ENCODE measurements around the gene ELOVL4. TPM values are rescaled to one million over a fixed set of nuclear protein-coding genes. Genes with fewer than 3 reads are reported as not detected.

ELOVL4 gene
- polyA plus RNA-seq, 1 donor (not counting 4 experiments of a cell fraction or from before 2014, with no cell fraction given) = 6.1 TPM

- Histone ChIP-seq H3K4me1 (ENCODE audit: control insufficient read depth, extremely low read depth, insufficient read depth, low read length) (no peaks in the 10 kb centered on the region), H3K9me3 (ENCODE audit: control insufficient read depth, low read depth, low read length) (no peaks in the 10 kb centered on the region), H3K4me3 (ENCODE audit: control insufficient read depth in 2 of 3, extremely low read depth in 1 of 3, insufficient read depth in 2 of 3, low read depth in 1 of 3, low read length in 3 of 3) (no peak overlapping the region), H2AFZ (ENCODE audit: control insufficient read depth, low read length) (no peak overlapping the region), H3K27me3 (ENCODE audit: control insufficient read depth, extremely low read depth, insufficient read depth, low read length) (no peaks in the 10 kb centered on the region), H3K4me2 (ENCODE audit: control insufficient read depth, extremely low read depth, insufficient read depth, low read depth, low read length) (no peak overlapping the region), H4K20me1 (ENCODE audit: control insufficient read depth, extremely low read depth, insufficient read depth, low read length) (no peaks in the 10 kb centered on the region), H3K9ac (ENCODE audit: control insufficient read depth, extremely low read depth, insufficient read depth, low read length) (no peak overlapping the region), H3K79me2 (ENCODE audit: control insufficient read depth, insufficient read depth, low read length) (no peaks in the 10 kb centered on the region), H3K9me1 (ENCODE audit: control insufficient read depth, extremely low read depth, insufficient read depth, low read length) (no peaks in the 10 kb centered on the region), H3K36me3 (ENCODE audit: control insufficient read depth in 2 of 2, extremely low read depth in 1 of 2, insufficient read depth in 2 of 2, low read length in 2 of 2) (no peaks in the 10 kb centered on the region), H3K27ac (ENCODE audit: control insufficient read depth, insufficient read depth, low read length) (no peak overlapping the region)
- no peak for TF ChIP-seq EZH2 (IDR thresholded peaks at IDR 0.05; ENCODE audit: low read length)
- TF ChIP-seq, protein P1, sequence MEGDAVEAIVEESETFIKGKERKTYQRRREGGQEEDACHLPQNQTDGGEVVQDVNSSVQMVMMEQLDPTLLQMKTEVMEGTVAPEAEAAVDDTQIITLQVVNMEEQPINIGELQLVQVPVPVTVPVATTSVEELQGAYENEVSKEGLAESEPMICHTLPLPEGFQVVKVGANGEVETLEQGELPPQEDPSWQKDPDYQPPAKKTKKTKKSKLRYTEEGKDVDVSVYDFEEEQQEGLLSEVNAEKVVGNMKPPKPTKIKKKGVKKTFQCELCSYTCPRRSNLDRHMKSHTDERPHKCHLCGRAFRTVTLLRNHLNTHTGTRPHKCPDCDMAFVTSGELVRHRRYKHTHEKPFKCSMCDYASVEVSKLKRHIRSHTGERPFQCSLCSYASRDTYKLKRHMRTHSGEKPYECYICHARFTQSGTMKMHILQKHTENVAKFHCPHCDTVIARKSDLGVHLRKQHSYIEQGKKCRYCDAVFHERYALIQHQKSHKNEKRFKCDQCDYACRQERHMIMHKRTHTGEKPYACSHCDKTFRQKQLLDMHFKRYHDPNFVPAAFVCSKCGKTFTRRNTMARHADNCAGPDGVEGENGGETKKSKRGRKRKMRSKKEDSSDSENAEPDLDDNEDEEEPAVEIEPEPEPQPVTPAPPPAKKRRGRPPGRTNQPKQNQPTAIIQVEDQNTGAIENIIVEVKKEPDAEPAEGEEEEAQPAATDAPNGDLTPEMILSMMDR (optimal IDR thresholded peaks at IDR 0.05 in 1 of 3, IDR thresholded peaks at IDR 0.05 in 1 of 3, conservative IDR thresholded peaks at IDR 0.05 in 1 of 3; ENCODE audit: extremely low read depth in 1 of 3, insufficient read depth in 2 of 3, low read length in 3 of 3) = no peak
- DNase-seq (ENCODE audit: low read depth, low spot score) = no peak
- FAIRE-seq = peak; percentile 51
- dilution Hi-C loops (cut with MboI; ENCODE audit: extremely low pct_ligation_motif_present, low sequenced_read_pairs) = no loop called here
Observed at GRCh38 chr6:79913369-79913768, 34.0 kb downstream of the ELOVL4 start.

DNA sequence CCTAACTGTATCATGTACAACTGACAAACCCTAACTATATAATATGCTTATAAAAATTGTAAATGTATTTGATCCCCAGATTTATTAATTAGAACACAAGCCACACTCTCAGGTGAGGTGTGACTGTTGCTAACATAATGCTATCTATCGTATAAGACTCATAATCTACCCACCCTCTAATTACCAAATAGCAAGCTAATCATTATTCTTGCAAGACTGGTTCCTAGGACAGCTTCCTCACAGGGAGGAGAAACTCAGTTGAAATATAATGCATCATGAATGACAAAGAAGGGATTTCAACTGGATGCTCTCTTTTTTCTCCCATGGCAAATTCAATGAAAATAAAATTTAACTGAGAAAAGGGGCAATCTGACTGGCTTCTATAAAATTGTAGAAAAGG lies 35.4 kb downstream of the ELOVL4 start:
- no peaks in the 10 kb centered on the region for H3K9me3 ChIP-seq (ENCODE audit: control insufficient read depth, low read depth, low read length)
- dilution Hi-C loops (cut with MboI; ENCODE audit: extremely low pct_ligation_motif_present, low sequenced_read_pairs) = no loop called here
- no peak overlapping the region for H3K27ac ChIP-seq (ENCODE audit: control insufficient read depth, insufficient read depth, low read length)
- no peaks in the 10 kb centered on the region for H3K79me2 ChIP-seq (ENCODE audit: control insufficient read depth, insufficient read depth, low read length)
- H3K9ac ChIP-seq (ENCODE audit: control insufficient read depth, extremely low read depth, insufficient read depth, low read length) = no peak overlapping the region
- FAIRE-seq = no peak
- no peak for DNase-seq (ENCODE audit: low read depth, low spot score)
- H3K4me2 ChIP-seq (ENCODE audit: control insufficient read depth, extremely low read depth, insufficient read depth, low read depth, low read length) = no peak overlapping the region
- H3K27me3 ChIP-seq (ENCODE audit: control insufficient read depth, extremely low read depth, insufficient read depth, low read length) = no peaks in the 10 kb centered on the region
- H3K4me1 ChIP-seq (ENCODE audit: control insufficient read depth, extremely low read depth, insufficient read depth, low read length) = no peaks in the 10 kb centered on the region
- H4K20me1 ChIP-seq (ENCODE audit: control insufficient read depth, extremely low read depth, insufficient read depth, low read length) = no peaks in the 10 kb centered on the region
- no peak overlapping the region for H3K4me3 ChIP-seq (ENCODE audit: control insufficient read depth in 2 of 3, extremely low read depth in 1 of 3, insufficient read depth in 2 of 3, low read depth in 1 of 3, low read length in 3 of 3)
- no peaks in the 10 kb centered on the region for H3K9me1 ChIP-seq (ENCODE audit: control insufficient read depth, extremely low read depth, insufficient read depth, low read length)
- no peaks in the 10 kb centered on the region for H3K36me3 ChIP-seq (ENCODE audit: control insufficient read depth in 2 of 2, extremely low read depth in 1 of 2, insufficient read depth in 2 of 2, low read length in 2 of 2)
- H2AFZ ChIP-seq (ENCODE audit: control insufficient read depth, low read length) = no peak overlapping the region
- no peak for TF ChIP-seq EZH2 (IDR thresholded peaks at IDR 0.05; ENCODE audit: low read length)
- TF ChIP-seq, protein P1 (optimal IDR thresholded peaks at IDR 0.05 in 1 of 3, IDR thresholded peaks at IDR 0.05 in 1 of 3, conservative IDR thresholded peaks at IDR 0.05 in 1 of 3; ENCODE audit: extremely low read depth in 1 of 3, insufficient read depth in 2 of 3, low read length in 3 of 3) = no peak
